ELR (cell line): Measurements from ENCODE around the gene SMARCAD1.
A peak's percentile ranks its signal among the peaks of the same experiment; 100 is the strongest.
"Not testable (repeated sequence)": the region's sequence is repeated elsewhere in the genome, so short reads cannot be mapped to it uniquely, and the experiment has no call there.

Experiments
- DNase-seq: peaks from one replicate; pipeline ENCODE4 v3.0.0-alpha.2; 2015; ENCODE audit warnings: low read depth

SMARCAD1 gene

DNA sequence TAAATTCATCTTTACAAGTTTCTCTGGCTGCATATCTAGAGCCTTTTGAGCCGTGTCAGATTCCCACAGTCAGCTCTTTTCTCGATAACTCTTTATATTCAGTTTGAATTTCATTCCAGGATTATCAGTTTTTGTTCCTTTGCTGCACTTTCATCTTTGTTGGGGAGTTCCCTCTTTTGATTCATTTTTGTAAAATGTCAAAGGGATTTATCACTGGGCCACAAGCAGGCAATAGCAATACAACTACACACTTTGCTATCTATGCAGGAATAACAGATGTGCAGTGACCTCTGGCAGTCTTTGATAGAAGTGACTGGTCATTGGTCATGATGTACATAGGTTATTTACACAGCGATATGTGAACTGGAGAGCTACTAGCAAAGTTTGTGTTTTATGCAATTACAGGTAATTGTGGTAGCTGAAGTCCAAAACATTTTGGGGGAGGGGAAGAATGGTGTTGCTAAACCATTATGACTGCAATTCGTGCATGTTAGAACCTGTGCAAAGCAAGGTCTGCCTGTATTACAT, 91.1 kb downstream of the SMARCAD1 start:
- DNase-seq, result no peak

GRCh38 chr4:94302191-94302590, 94.5 kb downstream of the SMARCAD1 start:
- DNase-seq, result no peak

GRCh38 chr4:94304365-94304971, 96.8 kb downstream of the SMARCAD1 start:
- DNase-seq, result peak; percentile 46

DNA sequence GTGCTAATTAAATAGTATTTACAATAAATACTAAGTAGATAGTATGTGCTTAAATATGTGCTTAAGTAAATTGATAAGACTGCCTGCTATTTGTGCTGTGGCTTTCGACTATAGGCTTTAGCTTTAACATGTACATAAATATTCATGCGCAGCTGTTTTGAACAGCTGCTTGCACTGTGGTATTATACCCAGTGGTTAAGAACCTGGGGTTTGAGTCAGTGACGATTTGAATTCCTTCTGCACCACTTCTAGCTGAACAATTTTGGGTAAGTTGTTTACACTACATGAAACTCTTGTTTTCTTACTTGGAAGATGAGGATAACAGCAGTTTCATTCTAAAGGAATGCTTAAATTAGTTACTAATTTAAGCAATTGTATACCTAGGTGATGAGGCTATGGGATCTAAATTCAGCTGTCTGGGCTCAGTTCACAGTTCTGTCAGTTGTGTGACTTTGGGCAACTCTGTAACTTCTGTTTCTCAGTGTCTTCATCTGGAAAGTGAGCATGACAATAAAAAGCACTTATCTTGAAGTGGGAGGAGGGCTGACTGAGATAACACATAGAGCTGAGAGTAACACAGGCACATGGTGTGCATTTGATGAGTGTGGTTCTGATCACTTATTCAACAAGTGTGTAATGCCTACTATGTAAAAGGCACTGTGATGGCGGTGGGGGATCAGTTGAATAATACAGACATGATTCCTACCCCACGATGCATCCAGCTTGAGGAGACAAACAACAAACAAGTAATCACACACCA, 98.0 kb downstream of the SMARCAD1 start:
- DNase-seq, result no peak

DNA sequence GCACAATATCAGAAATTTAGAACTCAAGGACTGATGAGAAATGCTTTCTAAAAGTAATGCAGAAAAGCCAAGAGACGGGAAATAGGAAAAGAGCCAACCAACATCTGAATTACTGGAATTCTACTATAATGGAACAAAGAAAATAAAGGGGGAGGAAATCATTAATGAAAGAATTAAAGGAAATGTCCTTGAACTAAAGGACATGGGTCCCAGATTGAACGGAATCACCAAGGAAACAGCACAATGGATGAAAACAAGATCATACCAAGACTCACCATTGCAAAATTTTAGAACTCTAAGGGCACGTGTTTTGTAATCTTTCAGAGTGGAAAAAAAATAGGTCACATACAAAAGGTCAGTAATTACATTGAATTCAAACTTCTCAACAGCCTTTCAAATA, 99.0 kb downstream of the SMARCAD1 start:
- DNase-seq, result no peak

- DNase-seq, result peak; percentile 5
Measured at GRCh38 chr4:94307231-94307871, 99.7 kb downstream of the SMARCAD1 start.

- not testable (repeated sequence) for DNase-seq
Measured at GRCh38 chr4:94319927-94320326, 112.3 kb downstream of the SMARCAD1 start.

GRCh38 chr4:94325835-94326234, 118.2 kb downstream of the SMARCAD1 start:
- DNase-seq, result no peak

DNA sequence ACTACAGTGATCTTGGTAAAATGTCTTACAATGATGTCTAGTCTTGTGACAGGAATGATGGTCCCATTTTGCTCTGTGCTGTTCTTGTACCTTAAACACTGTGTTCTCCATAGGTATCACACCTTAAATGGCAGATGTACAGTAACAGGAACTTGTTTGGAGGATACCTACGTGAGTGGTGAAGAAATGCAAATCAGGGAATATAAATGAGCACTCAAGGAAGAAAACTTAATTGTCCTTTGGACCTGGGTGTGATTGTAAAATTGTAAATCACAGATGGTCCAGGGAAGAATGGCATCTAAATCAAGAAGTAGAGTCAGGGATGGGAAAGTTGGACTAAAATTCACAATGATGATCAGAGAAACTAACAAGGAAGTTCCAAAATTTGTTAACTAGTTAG, 122.3 kb downstream of the SMARCAD1 start:
- no peak for DNase-seq

GRCh38 chr4:94332983-94333590, 125.4 kb downstream of the SMARCAD1 start:
- DNase-seq, result no peak

- DNase-seq, result no peak
Measured at GRCh38 chr4:94333866-94334265, 126.2 kb downstream of the SMARCAD1 start.

- DNase-seq, result no peak
Measured at GRCh38 chr4:94334476-94334875, 126.8 kb downstream of the SMARCAD1 start.

DNA sequence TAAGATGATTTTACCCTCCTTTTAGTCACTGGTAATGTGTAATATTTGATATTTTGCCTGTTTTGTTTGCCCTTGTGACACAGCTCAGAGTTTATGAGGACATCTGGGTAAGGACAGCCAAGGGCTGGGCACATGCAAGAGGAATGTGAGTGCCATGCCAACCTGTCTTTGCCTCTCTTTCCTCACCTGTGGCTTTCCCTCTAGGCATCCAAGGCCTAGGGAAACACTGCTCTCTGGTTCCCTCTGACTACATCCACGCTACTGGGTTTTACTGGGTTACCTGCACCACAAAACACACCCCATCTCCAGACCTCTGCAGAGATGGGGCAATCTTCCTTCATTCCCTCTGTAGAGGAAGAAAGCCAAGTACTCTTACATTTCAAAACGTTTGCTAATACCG, 127.3 kb downstream of the SMARCAD1 start:
- no peak for DNase-seq

- no peak for DNase-seq
Measured at GRCh38 chr4:94336303-94336702, 128.6 kb downstream of the SMARCAD1 start.

DNA sequence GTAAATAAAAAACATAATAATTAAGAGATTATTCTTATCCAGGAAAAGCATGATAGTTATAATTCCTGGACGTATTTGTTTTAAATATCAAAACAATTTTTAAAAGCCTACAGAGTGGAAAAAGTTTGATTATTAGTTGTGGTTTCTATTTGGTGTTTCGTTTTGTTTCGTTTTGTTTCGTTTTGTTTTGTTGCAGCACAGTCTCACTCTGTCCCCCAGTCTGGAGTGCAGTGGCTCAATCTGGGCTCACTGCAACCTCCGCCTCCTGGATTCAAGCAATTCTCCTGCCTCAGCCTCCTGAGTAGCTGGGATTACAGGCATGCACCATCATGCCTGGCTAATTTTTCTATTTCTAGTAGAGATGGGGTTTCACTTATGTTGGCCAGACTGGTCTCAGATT, 129.1 kb downstream of the SMARCAD1 start:
- not testable (repeated sequence) for DNase-seq

- no peak for DNase-seq
Measured at GRCh38 chr4:94338681-94339351, 131.2 kb downstream of the SMARCAD1 start.

GRCh38 chr4:94339779-94340178, 132.1 kb downstream of the SMARCAD1 start:
- no peak for DNase-seq
